Thymus (tissue), 11 donors: ENCODE measurements around the gene PKP1. TPM values are rescaled to one million over a fixed set of nuclear protein-coding genes. Genes with fewer than 3 reads are reported as not detected.

Experiments used
- DNase-seq, 9 donors: peaks; one replicate each; pipeline ENCODE4 v3.0.0-alpha.2; 2013; ENCODE audit warnings: low spot score in 9 of 9, low read depth in 6 of 9, missing footprints in 1 of 9
- H3K27ac ChIP-seq, 2 donors: one replicate each; pipeline ENCODE4 v1.5.1; 2013; ENCODE audit warnings: control low read depth in 1 of 2, low read depth in 1 of 2, low read length in 1 of 2, mild to moderate bottlenecking in 1 of 2, moderate library complexity in 1 of 2
- H3K27me3 ChIP-seq, 2 donors: one replicate each; pipeline ENCODE4 v1.5.1; 2013; ENCODE audit warnings: low read length in 1 of 2; ENCODE audit not compliant: control insufficient read depth in 2 of 2, insufficient read depth in 1 of 2
- H3K36me3 ChIP-seq, 2 donors: one replicate each; pipeline ENCODE4 v1.5.1; 2013; ENCODE audit warnings: low read length in 1 of 2, mild to moderate bottlenecking in 1 of 2, moderate library complexity in 1 of 2; ENCODE audit not compliant: control insufficient read depth in 2 of 2, insufficient read depth in 2 of 2
- H3K4me1 ChIP-seq, 2 donors: one replicate each; pipeline ENCODE4 v1.5.1; 2013; ENCODE audit warnings: low read length in 2 of 2; ENCODE audit not compliant: control insufficient read depth in 2 of 2, insufficient read depth in 2 of 2
- H3K4me3 ChIP-seq, 2 donors: one replicate each; pipeline ENCODE4 v1.5.1; 2013; ENCODE audit warnings: low read length in 2 of 2, control low read depth in 1 of 2, mild to moderate bottlenecking in 1 of 2
- H3K9me3 ChIP-seq, 2 donors: one replicate each; pipeline ENCODE4 v1.5.1; 2013; ENCODE audit warnings: low read length in 1 of 2, mild to moderate bottlenecking in 1 of 2; ENCODE audit not compliant: control insufficient read depth in 2 of 2, insufficient read depth in 1 of 2
- WGBS: extraction: QIAGEN DNeasy Blood & Tissue Kit; methylation state at CpG from one replicate; pipeline ENCODE4 v1.1.7; 2013; 5-methylcytosine and 5-hydroxymethylcytosine counted together
- polyA plus RNA-seq: library from polyadenylated mRNA; stranded (reverse); fragments of 200-250 nt; gene quantifications from one replicate; pipeline ENCODE4 v1.2.3, GENCODE V29; 2013
- total RNA-seq: library from RNA; stranded (reverse); fragments of 120-200 nt; gene quantifications from one replicate; pipeline ENCODE4 v1.2.4, GENCODE V29; 2013
- donor health status: healthy.

Gene PKP1
- total and polyA plus RNA-seq, 2 donors = 14.1 to 20.0 TPM

DNA sequence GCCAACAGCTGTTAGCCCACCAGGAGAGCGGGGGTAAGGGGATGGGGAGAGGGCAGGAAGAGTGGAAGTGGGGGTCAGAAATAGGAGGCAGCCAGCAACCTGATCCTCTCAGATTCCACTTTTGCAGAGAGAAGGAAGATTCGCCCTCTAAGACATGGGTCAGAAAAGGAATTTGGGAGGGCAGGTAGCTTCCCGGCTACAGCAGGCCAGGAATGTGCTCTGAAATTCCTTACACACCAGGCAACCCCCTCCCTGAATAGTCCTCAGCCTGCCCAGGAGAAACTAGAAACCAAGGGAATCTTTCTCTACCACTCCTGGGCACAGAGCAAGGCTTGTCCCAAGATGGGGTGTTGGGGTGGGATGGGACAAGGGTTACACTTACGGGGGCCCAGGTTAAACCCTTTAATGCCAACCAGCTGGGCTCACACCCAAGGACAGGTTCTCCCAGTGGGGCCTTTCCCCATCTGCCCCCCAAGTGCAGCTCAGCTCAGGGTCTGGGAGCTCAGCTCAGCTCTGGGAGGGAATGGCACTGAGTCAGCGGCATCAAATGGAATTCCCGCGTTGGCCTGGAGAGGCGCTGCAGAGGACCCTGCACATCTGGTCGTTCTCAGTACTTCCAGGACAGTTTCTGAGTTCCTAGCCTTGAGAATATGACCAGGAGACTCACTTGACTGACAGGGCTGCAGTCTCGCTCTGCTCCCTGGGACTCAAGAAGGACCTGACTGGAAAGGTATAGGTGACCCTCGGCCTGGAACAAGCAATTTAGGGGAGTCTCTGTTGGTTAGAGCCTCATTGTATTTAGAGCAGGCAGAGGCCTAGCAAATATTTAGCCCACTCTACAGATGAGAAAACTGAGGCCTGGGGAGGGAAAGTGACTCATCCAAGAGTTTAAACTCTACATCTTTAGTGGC, 93.4 kb downstream of the PKP1 start:
- Histone ChIP-seq H3K27ac (no peak overlapping the region), H3K4me3 (no peak overlapping the region), H3K4me1 (no peaks in the 10 kb centered on the region), H3K36me3 (no peaks in the 10 kb centered on the region), H3K27me3 (peaks cover 0 to 22% of the 10 kb centered on the region in 2 donors), H3K9me3 (no peaks in the 10 kb centered on the region)
- WGBS = 47% methylated on average over 11 of the region's 11 CpGs
- peak in 1 of 9 donors; percentile 7 for DNase-seq

DNA sequence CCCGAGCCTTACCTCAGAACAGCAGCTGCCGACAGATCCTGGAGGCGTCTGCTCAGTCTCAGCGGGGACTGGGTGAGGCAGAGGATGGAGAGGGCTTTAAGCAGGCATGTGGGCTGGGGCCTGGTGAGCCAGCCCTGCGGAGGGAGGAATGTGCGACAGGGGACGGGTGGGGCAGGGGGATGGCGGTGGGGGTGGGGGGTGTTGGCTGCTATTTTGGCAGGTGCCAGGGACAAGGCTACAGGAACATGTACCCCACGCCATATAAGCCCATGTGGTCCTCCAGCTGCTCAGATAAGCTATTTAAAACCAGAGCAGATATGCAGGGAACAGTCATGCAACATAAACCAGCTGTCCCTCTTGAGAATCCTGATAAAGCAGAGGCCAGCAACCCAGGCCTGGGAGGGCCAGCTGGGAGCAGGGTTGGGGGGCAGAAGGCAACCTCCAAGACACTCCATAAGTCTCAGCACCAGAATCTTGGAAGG, 94.3 kb downstream of the PKP1 start, which contains the start of gene TNNT2:
Gene TNNT2 (minus strand): TSS at position 70 of the 482 bp plus-strand sequence. CDS start 4,426 bp downstream, outside the sequence.
- no peaks in the 10 kb centered on the region for H3K36me3 ChIP-seq
- no peak within 1 kb of the TSS for H3K27ac ChIP-seq
- DNase-seq = no peak
- peaks cover 0 to 16% of the 10 kb centered on the region in 2 donors for H3K27me3 ChIP-seq
- H3K4me1 ChIP-seq = no peaks in the 10 kb centered on the region
- no peak within 1 kb of the TSS for H3K4me3 ChIP-seq
- 92% methylated on average over 9 of the region's 9 CpGs for WGBS
- no peaks in the 10 kb centered on the region for H3K9me3 ChIP-seq

- WGBS = 94% methylated on average over 6 of the region's 6 CpGs
- H3K27me3 ChIP-seq = peaks cover 0 to 14% of the 10 kb centered on the region in 2 donors
- no peaks in the 10 kb centered on the region for H3K4me1 ChIP-seq
- H3K27ac ChIP-seq = no peak overlapping the region
- H3K9me3 ChIP-seq = no peaks in the 10 kb centered on the region
- H3K36me3 ChIP-seq = no peaks in the 10 kb centered on the region
- no peak overlapping the region for H3K4me3 ChIP-seq
- DNase-seq = no peak
Measured at GRCh38 chr1:201378804-201379203, 95.5 kb downstream of the PKP1 start.

DNA sequence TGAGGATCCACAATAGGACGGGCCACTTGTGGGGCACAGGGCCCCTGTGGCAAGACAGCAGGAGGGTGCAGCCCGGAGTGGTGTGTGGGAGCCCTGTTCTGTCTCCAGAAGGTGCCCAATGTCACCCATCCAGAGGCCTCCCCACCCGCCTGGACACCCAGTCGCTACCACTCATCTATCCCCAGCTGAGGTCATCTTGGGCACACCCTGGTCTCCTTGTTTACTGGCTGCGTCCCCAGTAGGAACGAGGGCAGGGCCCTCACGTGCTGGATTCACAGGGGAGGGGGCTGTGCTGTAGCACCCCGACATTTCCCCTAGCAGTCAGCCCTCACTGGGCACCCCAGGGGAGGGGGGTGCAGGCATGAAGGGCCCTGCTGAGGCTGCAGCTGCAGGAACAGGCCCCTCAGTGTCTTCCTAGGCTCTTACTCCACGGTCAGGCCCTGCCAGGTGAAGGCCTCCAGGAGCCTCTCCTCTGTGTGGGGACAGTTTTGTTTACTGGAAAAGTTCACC, 96.5 kb downstream of the PKP1 start:
- H3K27ac ChIP-seq = no peak overlapping the region
- 95% methylated on average over 9 of the region's 9 CpGs for WGBS

DNA sequence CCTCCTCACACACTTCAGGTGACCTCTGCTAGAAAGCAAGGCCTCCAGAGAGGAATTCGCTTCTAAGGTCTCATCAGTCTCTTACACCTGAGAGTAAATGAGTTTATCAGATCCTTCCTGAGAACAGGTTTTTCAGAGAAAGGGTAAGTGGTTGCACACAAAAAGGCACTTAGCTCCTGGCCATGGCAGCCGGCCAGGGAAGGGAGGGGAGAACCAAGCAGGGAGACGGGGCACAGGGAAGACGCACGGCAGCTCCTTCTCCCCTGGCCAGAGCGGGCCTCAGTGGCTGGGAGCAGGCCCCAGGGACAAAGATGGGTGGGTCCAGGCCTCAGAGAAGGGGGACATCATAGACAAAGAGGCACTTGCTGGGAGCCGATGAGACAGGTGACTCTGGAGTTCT, 97.8 kb downstream of the PKP1 start:
- WGBS = 90% methylated on average over 7 of the region's 7 CpGs
- DNase-seq = no peak
- H3K27ac ChIP-seq = no peak overlapping the region

More for the DNA sequence above, 96.5 kb downstream of the PKP1 start:
- Histone ChIP-seq H3K4me3 (no peak overlapping the region), H3K9me3 (no peaks in the 10 kb centered on the region), H3K36me3 (no peaks in the 10 kb centered on the region), H3K27me3 (peaks cover 0 to 18% of the 10 kb centered on the region in 2 donors), H3K4me1 (peaks cover 0 to 4% of the 10 kb centered on the region in 2 donors)
- no peak for DNase-seq

More for the DNA sequence above, 97.8 kb downstream of the PKP1 start:
- H3K9me3 ChIP-seq = no peaks in the 10 kb centered on the region
- H3K36me3 ChIP-seq = no peaks in the 10 kb centered on the region
- H3K4me3 ChIP-seq = no peak overlapping the region
- peaks cover 0 to 7% of the 10 kb centered on the region in 2 donors for H3K4me1 ChIP-seq
- H3K27me3 ChIP-seq = peaks cover 0 to 6% of the 10 kb centered on the region in 2 donors

Other genes with a start within 250 kb of the PKP1 start
- 0.09 TPM for gene CACNA1S, start 171.1 kb upstream of the PKP1 start, total RNA-seq
- 0.05 TPM for gene CACNA1S, start 171.1 kb upstream of the PKP1 start, polyA plus RNA-seq
- gene ASCL5, start 156.3 kb upstream of the PKP1 start, total RNA-seq = not detected
- 0.14 TPM for gene ASCL5, start 156.3 kb upstream of the PKP1 start, polyA plus RNA-seq
- gene TMEM9, start 129.0 kb upstream of the PKP1 start, total RNA-seq = 31.5 TPM
- gene TMEM9, start 129.0 kb upstream of the PKP1 start, polyA plus RNA-seq = 57.5 TPM
- 0.80 TPM for gene IGFN1, start 92.7 kb upstream of the PKP1 start, total RNA-seq
- 0.39 TPM for gene IGFN1, start 92.7 kb upstream of the PKP1 start, polyA plus RNA-seq
- 3.1 TPM for gene TNNT2, start 94.2 kb downstream of the PKP1 start, total RNA-seq
- 10.0 TPM for gene TNNT2, start 94.2 kb downstream of the PKP1 start, polyA plus RNA-seq
- 9.1 TPM for gene LAD1, start 115.8 kb downstream of the PKP1 start, total RNA-seq
- 19.5 TPM for gene LAD1, start 115.8 kb downstream of the PKP1 start, polyA plus RNA-seq
- 4.1 TPM for gene TNNI1, start 138.2 kb downstream of the PKP1 start, total RNA-seq
- 3.5 TPM for gene TNNI1, start 138.2 kb downstream of the PKP1 start, polyA plus RNA-seq
- gene PHLDA3, start 185.7 kb downstream of the PKP1 start, total RNA-seq = 14.4 TPM
- gene PHLDA3, start 185.7 kb downstream of the PKP1 start, polyA plus RNA-seq = 31.7 TPM
- 39.7 TPM for gene CSRP1, start 223.6 kb downstream of the PKP1 start, total RNA-seq
- gene CSRP1, start 223.6 kb downstream of the PKP1 start, polyA plus RNA-seq = 170 TPM